ENCODE measurements around the gene KCNQ1. TPM values are rescaled to one million over a fixed set of nuclear protein-coding genes. Genes with fewer than 3 reads are reported as not detected.

KCNQ1 gene
- total RNA-seq, 1 experiment from 2014 or later, result 10.7 TPM

GRCh38 chr11:2810411-2811205 is 365.8 kb downstream of the KCNQ1 start (continued):
- no peak for TF ChIP-seq CEBPB (IDR thresholded peaks at IDR 0.05; ENCODE audit: low read depth)

GRCh38 chr11:2811206-2812091 is 366.6 kb downstream of the KCNQ1 start:
- no peak for ATAC-seq
- no peak for TF ChIP-seq CBX3 (IDR thresholded peaks at IDR 0.05; ENCODE audit: low read depth)
- TF ChIP-seq TCF7L2 (IDR thresholded peaks at IDR 0.05; ENCODE audit: borderline replicate concordance, extremely low read depth, insufficient read depth, insufficient read length), result no peak
- no peak for TF ChIP-seq ATF3 (IDR thresholded peaks at IDR 0.05)
- TF ChIP-seq MAX (IDR thresholded peaks at IDR 0.05), result no peak
- no peak for TF ChIP-seq EGR1 (IDR thresholded peaks at IDR 0.05; ENCODE audit: low read depth)
- TF ChIP-seq RAD21 (IDR thresholded peaks at IDR 0.05; ENCODE audit: low read depth), result no peak
- no peak for TF ChIP-seq SRF (IDR thresholded peaks at IDR 0.05; ENCODE audit: low read depth)
- RAD21 ChIA-PET (ENCODE audit: low non-redundant PET in 1 of 2, low total read pairs in 2 of 2, uncharacterized antibody in 2 of 2, unreplicated experiment in 2 of 2), result no interaction called here

More at GRCh38 chr11:2811206-2812091, 366.6 kb downstream of the KCNQ1 start:
- no TSS peak for BruUV-seq (replicated peaks)
- peaks cover 6% of the 10 kb centered on the region in 2 experiments; a peak in 2 of 4 replicates for H3K9me3 ChIP-seq (ENCODE audit: control insufficient read depth in 1 of 2, insufficient read depth in 1 of 2, low read depth in 1 of 2, low read length in 2 of 2)
- ChIA-PET CTCF (no interaction called here), POLR2A (no interaction called here)
- H3K36me3 ChIP-seq (ENCODE audit: control insufficient read depth in 1 of 2, insufficient read depth in 2 of 2, low read length in 2 of 2), result no peaks in the 10 kb centered on the region
- H3K4me2 ChIP-seq (ENCODE audit: low read length), result no peak overlapping the region
- H3K27ac ChIP-seq (ENCODE audit: low read depth, low read length), result no peak overlapping the region
- H4K20me1 ChIP-seq (ENCODE audit: insufficient read depth), result no peaks in the 10 kb centered on the region
- H3K4me1 ChIP-seq (ENCODE audit: control insufficient read depth in 1 of 2, insufficient read depth in 2 of 2, low read length in 2 of 2), result no peaks in the 10 kb centered on the region
- intact Hi-C loops (cut with micrococcal nuclease), result no loop called here
- no peak overlapping the region for H3K4me3 ChIP-seq (replicated peaks in 1 of 2; ENCODE audit: low read depth in 1 of 2, low read length in 2 of 2)
- 0 out of 2 replicates have a peak, but pooled peaks cover 2% of the 10 kb centered on the region for H3K27me3 ChIP-seq (ENCODE audit: insufficient read depth, low read length)
- H3K9me2 ChIP-seq (ENCODE audit: insufficient read depth), result no peaks in the 10 kb centered on the region
- no peak overlapping the region for H3K9ac ChIP-seq (ENCODE audit: low read length)
- no peak for DNase-seq (ENCODE audit: low read depth, low spot score)
- no peaks in the 10 kb centered on the region for H3K79me2 ChIP-seq (ENCODE audit: insufficient read depth, low read length)
- H2AFZ ChIP-seq (ENCODE audit: low read depth, low read length, poor library complexity, severe bottlenecking), result no peak overlapping the region
